GM12874 (cell line): ENCODE measurements around the gene SLC6A20.

Experiments used
- CTCF ChIP-seq: IDR thresholded peaks from 2 replicates; pipeline ENCODE4 v1.5.1; 2011; ENCODE audit warnings: low read depth, mild to moderate bottlenecking, control low read depth, low read length, moderate library complexity; ENCODE audit not compliant: insufficient read depth

SLC6A20 gene

DNA sequence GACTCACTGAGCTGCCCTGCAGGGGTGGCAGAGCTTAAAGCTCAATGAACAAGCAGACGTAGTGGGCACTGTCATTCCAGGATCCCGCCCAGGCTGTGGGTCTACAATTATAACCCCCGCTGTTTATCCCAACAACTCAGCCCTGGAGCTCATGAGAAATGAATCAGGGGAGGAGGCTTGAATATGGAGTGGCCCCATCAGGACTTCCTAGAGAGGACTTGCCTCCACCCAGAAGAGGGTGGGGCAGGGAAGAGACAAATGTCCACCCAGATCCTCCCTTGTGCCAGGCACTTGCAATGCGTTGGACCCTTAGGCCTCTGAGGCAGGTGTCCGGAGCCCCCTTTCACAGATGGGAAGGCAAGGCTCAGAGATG lies 33.0 kb downstream of the SLC6A20 start:
- no peak for TF ChIP-seq CTCF

DNA sequence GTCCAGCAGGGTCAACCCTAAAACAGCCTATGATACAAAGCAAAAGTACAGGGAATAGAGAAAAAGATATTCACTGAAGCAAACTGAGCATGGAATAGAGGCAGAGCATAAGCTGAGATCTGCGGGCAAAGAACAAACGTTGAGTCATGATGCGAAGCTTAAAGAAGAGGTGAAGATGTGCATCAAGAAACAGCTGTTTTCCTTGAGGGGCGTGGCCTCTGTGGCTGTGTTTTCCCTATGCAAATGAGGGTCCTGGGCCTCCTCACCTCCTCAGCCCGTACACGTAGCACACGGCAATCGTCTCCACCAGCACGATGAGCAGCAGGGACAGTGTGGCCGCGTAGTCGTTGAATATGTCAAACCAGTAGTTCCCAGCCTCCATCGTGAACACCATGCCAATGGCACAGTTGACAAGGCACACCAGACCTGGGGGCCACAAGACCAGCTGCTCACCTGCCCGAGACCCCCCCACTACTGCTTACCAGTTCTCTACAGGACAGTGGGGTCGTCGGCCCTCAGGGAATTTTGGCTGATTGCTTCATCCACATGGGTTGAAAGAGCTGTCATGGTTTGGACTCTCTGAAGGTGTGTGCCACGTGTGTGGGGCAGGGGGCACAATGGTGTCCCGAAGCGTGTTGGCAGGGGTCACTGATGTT lies 33.6 kb downstream of the SLC6A20 start:
- no peak for TF ChIP-seq CTCF

GRCh38 chr3:45761831-45762230 lies 34.5 kb downstream of the SLC6A20 start:
- no peak for TF ChIP-seq CTCF

DNA sequence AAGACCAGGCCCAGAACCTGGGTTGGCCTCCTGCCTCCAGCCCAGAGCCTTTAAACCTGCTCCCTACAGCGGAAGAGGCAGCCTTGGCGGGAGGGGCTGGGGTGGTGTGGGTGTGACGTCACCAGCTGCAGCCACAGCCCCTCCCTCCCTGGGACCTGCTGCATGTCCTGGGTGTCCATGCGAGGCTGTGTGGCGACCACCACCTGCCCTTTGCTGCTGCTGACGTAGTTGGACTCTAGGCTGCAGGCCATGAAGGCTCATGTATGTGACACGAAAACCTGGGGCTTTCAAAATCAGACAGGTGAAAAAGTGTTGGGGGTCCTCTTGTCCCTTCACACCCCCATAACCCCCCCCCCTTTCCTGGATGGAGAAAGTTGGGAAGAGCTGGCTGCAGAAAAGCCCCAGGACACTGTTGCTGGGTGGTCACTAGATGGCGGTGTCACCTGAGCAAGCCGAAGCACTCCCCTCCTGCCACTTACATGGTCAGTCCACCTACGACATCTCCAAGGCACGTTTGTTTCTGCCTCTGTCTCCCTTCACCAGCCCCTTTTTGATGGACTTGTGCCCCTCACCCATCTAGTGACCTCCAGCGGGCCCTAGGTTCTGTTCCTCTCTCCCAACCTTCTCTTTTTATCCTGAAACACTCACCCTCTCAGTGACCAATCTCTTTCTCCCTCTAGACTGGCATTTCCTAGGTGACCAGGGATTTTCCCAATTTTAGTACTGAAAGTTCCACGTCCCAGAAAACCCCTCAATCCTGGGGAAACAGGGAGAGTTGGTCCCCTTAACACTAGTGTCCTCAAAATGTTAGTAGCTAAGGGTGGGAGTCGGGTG lies 35.2 kb downstream of the SLC6A20 start:
- TF ChIP-seq CTCF, result peak; percentile 89

DNA sequence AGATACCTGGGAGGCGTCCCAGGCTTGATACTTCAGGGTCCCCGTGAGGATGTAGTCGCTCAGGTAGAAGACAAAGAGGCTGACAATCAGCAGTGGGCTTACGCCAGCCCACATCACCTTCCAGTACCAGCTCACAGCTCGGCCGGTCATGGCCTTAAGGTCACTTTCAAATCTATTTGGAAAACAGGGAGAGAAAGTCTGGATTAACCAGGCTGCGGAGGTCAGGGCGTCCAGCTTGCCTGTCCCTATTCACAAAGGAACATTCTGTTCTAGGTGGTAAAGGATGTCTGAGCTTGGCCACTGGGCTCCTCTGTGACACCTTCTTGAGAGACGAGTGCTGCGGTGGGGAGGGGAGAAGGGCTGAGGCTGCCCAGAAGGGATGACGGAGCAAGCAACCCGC lies 36.5 kb downstream of the SLC6A20 start:
- no peak for TF ChIP-seq CTCF

DNA sequence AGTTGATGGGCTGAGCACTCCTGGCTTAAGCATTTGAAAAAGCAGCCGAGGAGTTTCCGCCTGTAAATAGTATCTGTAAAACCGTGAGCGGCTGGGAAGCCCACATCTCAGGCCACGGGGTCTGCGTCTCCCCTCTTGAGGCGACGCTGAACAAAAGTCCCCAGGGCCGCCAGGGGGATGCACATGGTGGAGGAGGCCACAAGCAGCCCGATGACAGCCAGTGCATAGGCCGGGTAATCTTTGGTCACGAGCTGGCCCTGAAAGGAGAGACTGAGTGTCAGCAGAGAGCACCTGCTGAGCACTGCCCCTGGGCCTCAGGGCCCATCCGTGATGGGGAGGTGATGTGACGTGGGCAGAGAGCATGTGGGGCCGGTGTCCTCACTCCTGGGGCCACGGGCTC lies 37.5 kb downstream of the SLC6A20 start:
- TF ChIP-seq CTCF, result no peak

- no peak for TF ChIP-seq CTCF
Measured at GRCh38 chr3:45756055-45756454, 40.3 kb downstream of the SLC6A20 start.
